IMR-90 (cell line): ENCODE measurements around the gene IGHMBP2. TPM values are rescaled to one million over a fixed set of nuclear protein-coding genes. Genes with fewer than 3 reads are reported as not detected.

Experiments
- ATAC-seq: fragments of 200-7000 bp; cut with Tn5 transposase; 2 replicates; pipeline ENCODE4 v1.9.1; 2020; ENCODE audit warnings: low read depth, mild to moderate bottlenecking, moderate library complexity
- BruUV-seq: library from RNA; stranded (reverse); fragments of 400-500 nt; replicated peaks from 2 replicates; lab custom pipeline; 2021; lab: Mats Ljungman, UMichigan
- CTCF ChIA-PET: fragments of 300-600 bp; formaldehyde crosslinking; extraction: SDS; loops from one replicate; lab custom pipeline; 2021; ENCODE audit warnings: antibody characterized with exemption; lab: Yijun Ruan, JAX
- POLR2A ChIA-PET: fragments of 300-600 bp; sonication (Branson Sonifier 250); formaldehyde crosslinking; loops from one replicate; lab custom pipeline; 2022; ENCODE audit warnings: antibody characterized with exemption; ENCODE audit not compliant: unreplicated experiment; lab: Charles Lee
- DNase-seq: peaks from one replicate; pipeline ENCODE4 v3.0.0; 2013
- H2AFZ ChIP-seq: replicated peaks from 2 replicates; pipeline ENCODE3; 2013; ENCODE audit warnings: low read length, mild to moderate bottlenecking; ENCODE audit not compliant: poor library complexity
- H2AK5ac ChIP-seq: 2 replicates; pipeline ENCODE4 v1.6.1; 2013; ENCODE audit warnings: low read depth, low read length, inconsistent platforms
- H2AK9ac ChIP-seq: replicated peaks from 2 replicates; pipeline ENCODE3; 2013; ENCODE audit warnings: mild to moderate bottlenecking, low read depth, low read length, moderate library complexity; ENCODE audit not compliant: poor library complexity
- H2BK120ac ChIP-seq: 2 replicates; pipeline ENCODE4 v1.6.1; 2013; ENCODE audit warnings: low read depth, low read length, inconsistent platforms
- H2BK15ac ChIP-seq: 3 replicates; pipeline ENCODE4 v1.6.1; 2013; ENCODE audit warnings: low read depth, low read length, inconsistent platforms
- H2BK20ac ChIP-seq: 2 replicates; pipeline ENCODE4 v1.6.1; 2013; ENCODE audit warnings: low read depth, mild to moderate bottlenecking, inconsistent platforms, low read length, moderate library complexity
- H2BK5ac ChIP-seq: 2 replicates; pipeline ENCODE4 v1.6.1; 2013; ENCODE audit warnings: mild to moderate bottlenecking, low read depth, low read length, inconsistent platforms; ENCODE audit not compliant: poor library complexity, severe bottlenecking
- H3K14ac ChIP-seq: replicated peaks from 2 replicates; pipeline ENCODE4 v1.6.1; 2013; ENCODE audit warnings: low read depth, low read length, inconsistent platforms
- H3K18ac ChIP-seq: 2 replicates; pipeline ENCODE4 v1.6.1; 2013; ENCODE audit warnings: low read depth, low read length, control low read depth
- H3K23ac ChIP-seq: 2 replicates; pipeline ENCODE4 v1.6.1; 2013; ENCODE audit warnings: low read depth, low read length, inconsistent platforms
- H3K27ac ChIP-seq: 2 replicates; pipeline ENCODE4 v1.5.1; 2013; ENCODE audit warnings: mild to moderate bottlenecking, control low read depth, low read length; ENCODE audit not compliant: insufficient read depth
- H3K27me3 ChIP-seq: 2 replicates; pipeline ENCODE4 v1.6.1; 2013; ENCODE audit warnings: low read length; ENCODE audit not compliant: control insufficient read depth, insufficient read depth
- H3K36me3 ChIP-seq: 2 replicates; pipeline ENCODE4 v1.6.1; 2013; ENCODE audit warnings: low read length, mixed read lengths; ENCODE audit not compliant: control insufficient read depth, insufficient read depth
- H3K4ac ChIP-seq: 2 replicates; pipeline ENCODE4 v1.6.1; 2013; ENCODE audit warnings: low read depth, low read length, inconsistent platforms
- H3K4me1 ChIP-seq: 2 replicates; pipeline ENCODE4 v1.6.1; 2013; ENCODE audit warnings: low read length, mixed read lengths; ENCODE audit not compliant: control insufficient read depth, insufficient read depth
- H3K4me2 ChIP-seq: 2 replicates; pipeline ENCODE4 v1.6.1; 2013; ENCODE audit warnings: low read depth, mild to moderate bottlenecking, control low read depth, low read length, moderate library complexity
- H3K4me3 ChIP-seq: 2 replicates; pipeline ENCODE4 v1.5.1; 2013; ENCODE audit warnings: low read depth, mild to moderate bottlenecking, control low read depth, low read length, moderate library complexity; ENCODE audit not compliant: insufficient read depth
- H3K56ac ChIP-seq: 2 replicates; pipeline ENCODE4 v1.6.1; 2013; ENCODE audit warnings: low read length, inconsistent platforms; ENCODE audit not compliant: insufficient read depth; ENCODE audit errors: extremely low read depth
- H3K79me1 ChIP-seq, 2 experiments: 2 replicates each; pipeline ENCODE4 v1.6.1; 2013; ENCODE audit warnings: low read length in 2 of 2, inconsistent platforms in 1 of 2, low read depth in 1 of 2
- H3K9ac ChIP-seq: 2 replicates; pipeline ENCODE4 v1.6.1; 2013; ENCODE audit warnings: low read depth, low read length, control low read depth
- H3K9me1 ChIP-seq: 2 replicates; pipeline ENCODE4 v1.6.1; 2013; ENCODE audit warnings: low read length, inconsistent platforms; ENCODE audit not compliant: insufficient read depth
- H3K9me3 ChIP-seq: 2 replicates; pipeline ENCODE4 v1.6.1; 2013; ENCODE audit warnings: low read length; ENCODE audit not compliant: control insufficient read depth, insufficient read depth
- H4K20me1 ChIP-seq: 2 replicates; pipeline ENCODE4 v1.6.1; 2013; ENCODE audit warnings: low read length, inconsistent platforms; ENCODE audit not compliant: insufficient read depth
- H4K5ac ChIP-seq: 2 replicates; pipeline ENCODE4 v1.6.1; 2013; ENCODE audit warnings: mild to moderate bottlenecking, low read depth, low read length, control low read depth
- H4K8ac ChIP-seq, 2 experiments: 2 replicates each; pipeline ENCODE4 v1.6.1; 2013; ENCODE audit warnings: low read depth in 2 of 2, low read length in 2 of 2, control low read depth in 1 of 2, inconsistent platforms in 1 of 2
- H4K91ac ChIP-seq: 2 replicates; pipeline ENCODE4 v1.6.1; 2013; ENCODE audit warnings: low read depth, low read length, inconsistent platforms; ENCODE audit not compliant: insufficient read depth
- BHLHE40 ChIP-seq: fragments of 150-350 bp; IDR thresholded peaks from 2 replicates; pipeline ENCODE4 v1.6.1; 2016; ENCODE audit warnings: mild to moderate bottlenecking, low read depth, low read length
- CEBPB ChIP-seq: IDR thresholded peaks from 2 replicates; pipeline ENCODE4 v1.6.1; 2012; ENCODE audit warnings: low read depth, low read length, improper control_type of control experiment
- CHD1 ChIP-seq: IDR thresholded peaks from 2 replicates; pipeline ENCODE4 v1.6.1; 2012; ENCODE audit warnings: low read depth, low read length, improper control_type of control experiment
- CTCF ChIP-seq: conservative IDR thresholded peaks from 2 replicates; pipeline ENCODE4 v1.5.1; 2012; ENCODE audit warnings: mild to moderate bottlenecking, low read depth, low read length, improper control_type of control experiment
- ELK1 ChIP-seq: fragments of 150-350 bp; IDR thresholded peaks from 2 replicates; pipeline ENCODE4 v1.6.1; 2016; ENCODE audit warnings: low read depth, mild to moderate bottlenecking, low read length, moderate library complexity, borderline replicate concordance
- FOS ChIP-seq: fragments of 150-350 bp; IDR thresholded peaks from 2 replicates; pipeline ENCODE4 v1.6.1; 2016; ENCODE audit warnings: low read depth, low read length
- MAFK ChIP-seq: IDR thresholded peaks from 2 replicates; pipeline ENCODE4 v1.6.1; 2012; ENCODE audit warnings: low read depth, low read length, improper control_type of control experiment
- MAZ ChIP-seq: IDR thresholded peaks from 2 replicates; pipeline ENCODE4 v1.6.1; 2012; ENCODE audit warnings: low read depth, mild to moderate bottlenecking, low read length, improper control_type of control experiment, moderate library complexity, borderline replicate concordance
- MXI1 ChIP-seq: IDR thresholded peaks from 2 replicates; pipeline ENCODE4 v1.6.1; 2012; ENCODE audit warnings: low read depth, mild to moderate bottlenecking, low read length, moderate library complexity, borderline replicate concordance
- NFE2L2 ChIP-seq: fragments of 150-350 bp; IDR thresholded peaks from 2 replicates; pipeline ENCODE4 v1.6.1; 2016; ENCODE audit warnings: low read depth, mild to moderate bottlenecking, low read length
- POLR2A ChIP-seq: IDR thresholded peaks from 2 replicates; pipeline ENCODE4 v1.6.1; 2012; ENCODE audit warnings: mild to moderate bottlenecking, low read depth, low read length
- RAD21 ChIP-seq: IDR thresholded peaks from 2 replicates; pipeline ENCODE4 v1.6.1; 2012; ENCODE audit warnings: low read length, improper control_type of control experiment
- RCOR1 ChIP-seq: IDR thresholded peaks from 2 replicates; pipeline ENCODE4 v1.6.1; 2012; ENCODE audit warnings: mild to moderate bottlenecking, low read length, improper control_type of control experiment; ENCODE audit not compliant: insufficient replicate concordance
- RFX5 ChIP-seq: IDR thresholded peaks from 2 replicates; pipeline ENCODE4 v1.8.0; 2012; ENCODE audit warnings: low read depth, mild to moderate bottlenecking, low read length, moderate library complexity
- SMC3 ChIP-seq: fragments of 150-350 bp; IDR thresholded peaks from 2 replicates; pipeline ENCODE4 v1.6.1; 2016; ENCODE audit warnings: low read depth, mild to moderate bottlenecking, antibody characterized with exemption, low read length, moderate library complexity
- WGBS, 2 experiments: methylation state at CpG; one replicate each; pipeline versions ENCODE4 v1.1.5 to v1.1.7; 2013; ENCODE audit warnings: missing lambda C conversion rate in 2 of 2; ENCODE audit not compliant: insufficient read length in 1 of 2; ENCODE audit errors: extremely low coverage in 2 of 2; 5-methylcytosine and 5-hydroxymethylcytosine counted together
- dilution Hi-C: fragments of 300-500 bp; cut with HindIII; formaldehyde crosslinking; loops from one replicate; pipeline ENCODE4 v1.14.3; 2018; ENCODE audit warnings: low sequenced_read_pairs; ENCODE audit not compliant: unreplicated experiment
- in situ Hi-C: fragments of 300-500 bp; cut with MboI; formaldehyde crosslinking; loops from 3 replicates; pipeline ENCODE4 v1.14.3; 2019; ENCODE audit warnings: low sequenced_read_pairs, inconsistent platforms, mixed read lengths
- intact Hi-C: fragments of 100-400 bp; cut with micrococcal nuclease; formaldehyde crosslinking; loops from 2 replicates; pipeline ENCODE4 v1.10.0; 2022
- polyA plus RNA-seq, 3 experiments: library from polyadenylated mRNA; depleted of rRNA; stranded (reverse); fragments of >200 nt; gene quantifications; 2 replicates each; pipeline ENCODE4 v1.2.3, GENCODE V29; 2012; ENCODE audit warnings: low replicate concordance in 1 of 3
- total RNA-seq: library from RNA; depleted of rRNA; stranded (reverse); fragments of >200 nt; gene quantifications from 2 replicates; pipeline ENCODE4 v1.2.3, GENCODE V29; 2012
- TF ChIP-seq, protein P1 (sequence below): fragments of 150-350 bp; IDR thresholded peaks from 2 replicates; pipeline ENCODE4 v1.6.1; 2017; ENCODE audit warnings: mild to moderate bottlenecking, antibody characterized with exemption, low read length, low read depth

Gene IGHMBP2
- total and polyA plus RNA-seq, 2 of the 4 experiments (the other 2 are of a cell fraction): 4.5 to 11.1 TPM

DNA sequence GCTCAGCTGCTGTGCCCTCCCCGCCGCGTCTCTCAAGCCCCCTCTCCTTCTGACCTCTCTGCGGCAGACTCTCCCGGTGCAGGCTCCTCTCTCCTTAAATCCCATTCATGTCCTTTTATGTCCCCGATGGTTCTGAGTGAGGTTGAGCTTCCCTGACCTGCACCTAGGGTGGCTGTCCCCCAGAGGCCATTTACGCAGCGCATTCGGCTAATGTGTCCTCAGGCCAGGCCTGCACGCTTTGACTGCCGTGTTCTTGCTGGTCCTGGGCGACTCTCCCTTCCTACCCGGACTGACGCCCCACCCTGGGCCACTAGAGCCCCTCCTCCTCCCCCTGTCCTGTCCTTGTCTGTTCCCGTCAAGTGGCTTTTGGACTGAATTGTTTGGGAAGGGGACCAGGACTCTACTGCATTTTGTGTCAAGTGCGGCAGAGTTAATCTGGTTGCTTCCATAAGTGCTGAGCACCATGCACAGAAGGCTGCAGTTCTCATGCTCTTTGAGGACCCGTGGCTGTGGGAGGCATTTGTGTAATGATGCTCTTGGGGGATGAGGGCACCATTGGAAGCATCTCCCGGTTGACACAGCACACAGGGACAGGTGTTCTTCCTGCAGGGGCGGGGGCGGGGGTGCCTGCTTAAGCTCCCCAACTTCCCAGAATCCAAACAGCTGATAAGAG is 37.1 kb downstream of the IGHMBP2 start:
- no peak overlapping the region for H3K27ac ChIP-seq
- no peaks in the 10 kb centered on the region for H3K27me3 ChIP-seq
- H4K91ac ChIP-seq: no peak overlapping the region
- no peaks in the 10 kb centered on the region for H4K20me1 ChIP-seq
- no peak overlapping the region for H2BK5ac ChIP-seq
- no peak overlapping the region for H3K23ac ChIP-seq
- no peak overlapping the region for H2BK15ac ChIP-seq
- H2AFZ ChIP-seq: no peak overlapping the region
- H2BK120ac ChIP-seq: no peak overlapping the region
- H3K9me3 ChIP-seq: no peaks in the 10 kb centered on the region
- dilution Hi-C loops: no loop called here
- H3K4me2 ChIP-seq: no peak overlapping the region
- H3K4ac ChIP-seq: no peak overlapping the region
- ChIA-PET POLR2A (no interaction called here), CTCF (no interaction called here)
- H4K8ac ChIP-seq: no peak overlapping the region
- in situ Hi-C loops: loop anchor here (25.0 kb wide), 1 partner anchor 722 kb away; no protein-coding TSS in a partner anchor
- no peak overlapping the region for H2AK9ac ChIP-seq
- H2AK5ac ChIP-seq: no peak overlapping the region
- H2BK20ac ChIP-seq: no peak overlapping the region
- H3K79me1 ChIP-seq: no peaks in the 10 kb centered on the region
- no peak for TF ChIP-seq BHLHE40
- TF ChIP-seq NFE2L2: no peak
- TF ChIP-seq RCOR1: no peak
- TF ChIP-seq MAFK: no peak
- no peak for TF ChIP-seq MXI1
- TF ChIP-seq RFX5: no peak
- TF ChIP-seq CHD1: no peak
- no peak for TF ChIP-seq MAZ
- no peak for TF ChIP-seq SMC3
- TF ChIP-seq CEBPB: no peak
- TF ChIP-seq POLR2A: no peak
- no peak for TF ChIP-seq FOS
- TF ChIP-seq, protein P1, sequence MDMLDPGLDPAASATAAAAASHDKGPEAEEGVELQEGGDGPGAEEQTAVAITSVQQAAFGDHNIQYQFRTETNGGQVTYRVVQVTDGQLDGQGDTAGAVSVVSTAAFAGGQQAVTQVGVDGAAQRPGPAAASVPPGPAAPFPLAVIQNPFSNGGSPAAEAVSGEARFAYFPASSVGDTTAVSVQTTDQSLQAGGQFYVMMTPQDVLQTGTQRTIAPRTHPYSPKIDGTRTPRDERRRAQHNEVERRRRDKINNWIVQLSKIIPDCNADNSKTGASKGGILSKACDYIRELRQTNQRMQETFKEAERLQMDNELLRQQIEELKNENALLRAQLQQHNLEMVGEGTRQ: no peak
- no peak for TF ChIP-seq CTCF
- no peak for TF ChIP-seq RAD21
- no peak for TF ChIP-seq ELK1
- H4K5ac ChIP-seq: no peak overlapping the region
- no peak for DNase-seq
- no peak overlapping the region for H3K14ac ChIP-seq
- no peak for ATAC-seq
- peaks cover 11% of the 10 kb centered on the region; the same call in 1 of the 2 replicates for H3K4me1 ChIP-seq
- BruUV-seq: no TSS peak
- peaks cover 43% of the 10 kb centered on the region for H3K36me3 ChIP-seq
- no peak overlapping the region for H3K9ac ChIP-seq
- no peak overlapping the region for H3K18ac ChIP-seq
- intact Hi-C loops: no loop called here
- no peak overlapping the region for H3K4me3 ChIP-seq
- H3K9me1 ChIP-seq: peaks cover 4% of the 10 kb centered on the region; the same call in 1 of the 2 replicates
- 86% methylated on average over 9 of the region's 20 CpGs; no CpG with 5 or more reads in 1 of the 2 experiments for WGBS, 2 experiments
- H3K56ac ChIP-seq: no peak overlapping the region
